Measurements from ENCODE around the gene R3HCC1L. TPM values are rescaled to one million over a fixed set of nuclear protein-coding genes. Genes with fewer than 3 reads are reported as not detected.

Gene R3HCC1L
- total RNA-seq, 1 experiment from 2014 or later: 15.9 TPM

DNA sequence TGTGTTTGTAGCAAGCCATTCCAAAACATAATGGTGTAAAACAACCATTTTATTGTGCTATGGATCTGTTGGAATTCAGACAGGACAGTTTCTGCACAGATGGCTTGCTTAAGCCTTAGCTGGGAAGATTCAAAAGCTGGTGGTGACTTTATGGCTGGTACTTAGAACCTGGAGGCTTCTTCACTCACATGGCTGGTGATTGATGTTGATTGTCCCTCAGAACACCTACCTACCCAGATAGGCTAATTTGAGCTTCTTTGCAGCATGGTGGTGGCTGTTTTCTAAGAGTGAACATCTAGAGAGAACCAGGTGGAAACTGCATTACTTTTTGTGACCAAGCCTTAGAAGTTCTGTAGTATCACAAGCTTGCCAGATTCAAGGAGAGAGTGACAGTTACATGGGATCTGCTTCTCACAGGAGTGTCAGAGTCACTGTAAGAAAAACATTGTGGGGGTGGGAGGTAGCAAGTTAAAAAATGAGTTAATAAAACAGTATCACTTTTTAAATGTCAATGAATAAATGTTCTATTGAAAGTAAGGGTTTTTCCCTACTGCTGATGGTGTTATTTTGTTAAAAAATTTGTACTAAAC, 7.1 kb downstream of the R3HCC1L start:
- Histone ChIP-seq H3K4me3 (ENCODE audit: low read depth in 2 of 2, low read length in 2 of 2) (no peak overlapping the region), H3K27me3 (ENCODE audit: control insufficient read depth, insufficient read depth, low read length) (no peaks in the 10 kb centered on the region), H3K4me1 (ENCODE audit: control insufficient read depth, insufficient read depth, low read length) (peaks cover 34% of the 10 kb centered on the region), H3K36me3 (ENCODE audit: control insufficient read depth, insufficient read depth, low read length) (no peaks in the 10 kb centered on the region), H3K27ac (ENCODE audit: low read length) (no peak overlapping the region), H3K9me3 (ENCODE audit: control insufficient read depth, insufficient read depth, low read depth, low read length) (peaks cover 4% of the 10 kb centered on the region; the same call in 1 of the 2 replicates)
- CTCF ChIA-PET: interaction anchor here (0.7 kb wide), 1 partner anchor 300 kb away, joined by 4 read pairs; no protein-coding TSS in a partner anchor
- BruUV-seq (replicated peaks): no TSS peak
- no peak for ATAC-seq
- TF ChIP-seq POLR2AphosphoS5 (IDR thresholded peaks at IDR 0.05; ENCODE audit: low read depth, low read length) (no peak), SIN3A (IDR thresholded peaks at IDR 0.05; ENCODE audit: borderline replicate concordance, insufficient read depth, low read depth, low read length) (no peak), TCF7L2 (IDR thresholded peaks at IDR 0.05; ENCODE audit: low read depth, low read length) (no peak)
- TF ChIP-seq, protein P1, sequence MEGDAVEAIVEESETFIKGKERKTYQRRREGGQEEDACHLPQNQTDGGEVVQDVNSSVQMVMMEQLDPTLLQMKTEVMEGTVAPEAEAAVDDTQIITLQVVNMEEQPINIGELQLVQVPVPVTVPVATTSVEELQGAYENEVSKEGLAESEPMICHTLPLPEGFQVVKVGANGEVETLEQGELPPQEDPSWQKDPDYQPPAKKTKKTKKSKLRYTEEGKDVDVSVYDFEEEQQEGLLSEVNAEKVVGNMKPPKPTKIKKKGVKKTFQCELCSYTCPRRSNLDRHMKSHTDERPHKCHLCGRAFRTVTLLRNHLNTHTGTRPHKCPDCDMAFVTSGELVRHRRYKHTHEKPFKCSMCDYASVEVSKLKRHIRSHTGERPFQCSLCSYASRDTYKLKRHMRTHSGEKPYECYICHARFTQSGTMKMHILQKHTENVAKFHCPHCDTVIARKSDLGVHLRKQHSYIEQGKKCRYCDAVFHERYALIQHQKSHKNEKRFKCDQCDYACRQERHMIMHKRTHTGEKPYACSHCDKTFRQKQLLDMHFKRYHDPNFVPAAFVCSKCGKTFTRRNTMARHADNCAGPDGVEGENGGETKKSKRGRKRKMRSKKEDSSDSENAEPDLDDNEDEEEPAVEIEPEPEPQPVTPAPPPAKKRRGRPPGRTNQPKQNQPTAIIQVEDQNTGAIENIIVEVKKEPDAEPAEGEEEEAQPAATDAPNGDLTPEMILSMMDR (IDR thresholded peaks at IDR 0.05): no peak
- TF ChIP-seq, protein P2, sequence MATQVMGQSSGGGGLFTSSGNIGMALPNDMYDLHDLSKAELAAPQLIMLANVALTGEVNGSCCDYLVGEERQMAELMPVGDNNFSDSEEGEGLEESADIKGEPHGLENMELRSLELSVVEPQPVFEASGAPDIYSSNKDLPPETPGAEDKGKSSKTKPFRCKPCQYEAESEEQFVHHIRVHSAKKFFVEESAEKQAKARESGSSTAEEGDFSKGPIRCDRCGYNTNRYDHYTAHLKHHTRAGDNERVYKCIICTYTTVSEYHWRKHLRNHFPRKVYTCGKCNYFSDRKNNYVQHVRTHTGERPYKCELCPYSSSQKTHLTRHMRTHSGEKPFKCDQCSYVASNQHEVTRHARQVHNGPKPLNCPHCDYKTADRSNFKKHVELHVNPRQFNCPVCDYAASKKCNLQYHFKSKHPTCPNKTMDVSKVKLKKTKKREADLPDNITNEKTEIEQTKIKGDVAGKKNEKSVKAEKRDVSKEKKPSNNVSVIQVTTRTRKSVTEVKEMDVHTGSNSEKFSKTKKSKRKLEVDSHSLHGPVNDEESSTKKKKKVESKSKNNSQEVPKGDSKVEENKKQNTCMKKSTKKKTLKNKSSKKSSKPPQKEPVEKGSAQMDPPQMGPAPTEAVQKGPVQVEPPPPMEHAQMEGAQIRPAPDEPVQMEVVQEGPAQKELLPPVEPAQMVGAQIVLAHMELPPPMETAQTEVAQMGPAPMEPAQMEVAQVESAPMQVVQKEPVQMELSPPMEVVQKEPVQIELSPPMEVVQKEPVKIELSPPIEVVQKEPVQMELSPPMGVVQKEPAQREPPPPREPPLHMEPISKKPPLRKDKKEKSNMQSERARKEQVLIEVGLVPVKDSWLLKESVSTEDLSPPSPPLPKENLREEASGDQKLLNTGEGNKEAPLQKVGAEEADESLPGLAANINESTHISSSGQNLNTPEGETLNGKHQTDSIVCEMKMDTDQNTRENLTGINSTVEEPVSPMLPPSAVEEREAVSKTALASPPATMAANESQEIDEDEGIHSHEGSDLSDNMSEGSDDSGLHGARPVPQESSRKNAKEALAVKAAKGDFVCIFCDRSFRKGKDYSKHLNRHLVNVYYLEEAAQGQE (IDR thresholded peaks at IDR 0.05; ENCODE audit: insufficient read depth in 1 of 2, low read depth in 2 of 2, low read length in 1 of 2): no peak
- in situ Hi-C loops (cut with HindIII; ENCODE audit: low pct_unique_long_range_greater_than_20kb, low sequenced_read_pairs): no loop called here
- POLR2A ChIA-PET: no interaction called here
- DNase-seq (ENCODE audit: low read depth, low spot score): no peak
- intact Hi-C loops (cut with micrococcal nuclease; ENCODE audit: unreplicated experiment): no loop called here

DNA sequence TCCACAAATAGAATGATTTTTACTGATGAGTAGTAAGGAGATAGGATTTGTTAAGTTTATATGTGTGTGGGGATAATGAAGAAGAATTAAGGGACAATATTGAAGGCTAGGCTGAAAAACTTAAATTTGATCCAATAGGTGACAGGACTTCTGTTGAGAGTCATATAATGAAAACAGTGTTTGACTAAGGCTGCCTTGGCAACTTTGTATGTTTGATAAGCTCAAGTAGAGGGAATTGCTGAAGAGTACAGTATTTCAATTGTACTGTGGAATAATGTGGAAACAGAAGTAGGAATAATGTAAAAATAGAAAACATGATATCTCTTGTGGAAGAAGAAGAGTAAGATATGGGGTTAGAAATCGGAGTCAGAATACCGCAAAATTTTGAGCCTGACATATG, 10.5 kb downstream of the R3HCC1L start:
- Histone ChIP-seq H3K36me3 (ENCODE audit: control insufficient read depth, insufficient read depth, low read length) (no peaks in the 10 kb centered on the region), H3K27ac (ENCODE audit: low read length) (no peak overlapping the region), H3K27me3 (ENCODE audit: control insufficient read depth, insufficient read depth, low read length) (no peaks in the 10 kb centered on the region), H3K4me1 (ENCODE audit: control insufficient read depth, insufficient read depth, low read length) (peaks cover 14% of the 10 kb centered on the region), H3K4me3 (ENCODE audit: low read depth in 2 of 2, low read length in 2 of 2) (no peak overlapping the region), H3K9me3 (ENCODE audit: control insufficient read depth, insufficient read depth, low read depth, low read length) (peaks cover 23% of the 10 kb centered on the region)
- in situ Hi-C loops (cut with HindIII; ENCODE audit: low pct_unique_long_range_greater_than_20kb, low sequenced_read_pairs) (no loop called here), intact Hi-C loops (cut with micrococcal nuclease; ENCODE audit: unreplicated experiment) (no loop called here)
- ChIA-PET POLR2A (interaction anchor here (0.7 kb wide), 1 partner anchor 11 kb away, joined by 4 read pairs; the partner anchor contains the start of gene R3HCC1L), CTCF (no interaction called here)
- DNase-seq (ENCODE audit: low read depth, low spot score) (no peak), ATAC-seq (no peak)
- TF ChIP-seq POLR2AphosphoS5 (IDR thresholded peaks at IDR 0.05; ENCODE audit: low read depth, low read length) (no peak), TCF7L2 (IDR thresholded peaks at IDR 0.05; ENCODE audit: low read depth, low read length) (no peak), SIN3A (IDR thresholded peaks at IDR 0.05; ENCODE audit: borderline replicate concordance, insufficient read depth, low read depth, low read length) (no peak)
- TF ChIP-seq, protein P1 (IDR thresholded peaks at IDR 0.05): no peak
- TF ChIP-seq, protein P2 (IDR thresholded peaks at IDR 0.05; ENCODE audit: insufficient read depth in 1 of 2, low read depth in 2 of 2, low read length in 1 of 2): no peak
- no TSS peak for BruUV-seq (replicated peaks)

Data from Panc1 (cell line).